Measurements from ENCODE around the gene SLC6A19. TPM values are rescaled to one million over a fixed set of nuclear protein-coding genes. Genes with fewer than 3 reads are reported as not detected.

SLC6A19 gene
- total RNA-seq, 2 donors from 2014 or later: 0.09 to 0.17 TPM

DNA sequence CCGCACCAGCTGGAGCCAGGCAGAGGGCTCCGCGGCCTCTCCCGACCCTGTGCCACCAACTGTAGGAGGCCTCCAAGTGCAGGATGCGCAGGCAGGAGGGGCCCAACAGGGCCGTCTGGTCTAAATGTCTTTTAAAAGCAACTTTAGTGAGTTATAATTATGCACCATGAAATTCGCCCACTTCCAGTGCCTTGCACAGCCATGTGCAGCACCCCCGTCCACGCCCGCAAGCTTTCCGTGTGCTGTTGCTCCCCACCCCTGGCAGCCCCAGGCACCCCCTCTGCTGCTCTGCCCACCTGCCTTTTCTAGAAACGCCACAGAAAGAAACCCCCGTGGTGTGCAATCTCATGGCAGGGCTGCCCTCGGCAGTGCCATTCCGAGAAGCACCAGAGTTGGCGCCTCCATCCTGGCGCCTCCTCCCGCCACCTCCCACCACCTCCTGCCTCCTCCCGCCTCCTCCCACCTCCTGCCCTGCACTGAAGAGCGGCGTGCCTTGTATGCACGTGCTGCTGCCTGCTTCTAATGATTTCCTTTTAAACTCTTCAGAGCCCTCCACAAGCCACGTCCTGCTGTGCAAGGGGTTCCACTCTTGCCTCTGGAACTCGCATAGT is 16.3 kb downstream of the SLC6A19 start:
- H3K4me3 ChIP-seq: no peak overlapping the region
- H3K9me3 ChIP-seq: no peaks in the 10 kb centered on the region
- no peak overlapping the region for H3K27ac ChIP-seq
- no peaks in the 10 kb centered on the region for H3K36me3 ChIP-seq
- DNase-seq (ENCODE audit: low spot score): no peak
- TF ChIP-seq POLR2AphosphoS5 (IDR thresholded peaks at IDR 0.05): no peak
- TF ChIP-seq, protein P1, sequence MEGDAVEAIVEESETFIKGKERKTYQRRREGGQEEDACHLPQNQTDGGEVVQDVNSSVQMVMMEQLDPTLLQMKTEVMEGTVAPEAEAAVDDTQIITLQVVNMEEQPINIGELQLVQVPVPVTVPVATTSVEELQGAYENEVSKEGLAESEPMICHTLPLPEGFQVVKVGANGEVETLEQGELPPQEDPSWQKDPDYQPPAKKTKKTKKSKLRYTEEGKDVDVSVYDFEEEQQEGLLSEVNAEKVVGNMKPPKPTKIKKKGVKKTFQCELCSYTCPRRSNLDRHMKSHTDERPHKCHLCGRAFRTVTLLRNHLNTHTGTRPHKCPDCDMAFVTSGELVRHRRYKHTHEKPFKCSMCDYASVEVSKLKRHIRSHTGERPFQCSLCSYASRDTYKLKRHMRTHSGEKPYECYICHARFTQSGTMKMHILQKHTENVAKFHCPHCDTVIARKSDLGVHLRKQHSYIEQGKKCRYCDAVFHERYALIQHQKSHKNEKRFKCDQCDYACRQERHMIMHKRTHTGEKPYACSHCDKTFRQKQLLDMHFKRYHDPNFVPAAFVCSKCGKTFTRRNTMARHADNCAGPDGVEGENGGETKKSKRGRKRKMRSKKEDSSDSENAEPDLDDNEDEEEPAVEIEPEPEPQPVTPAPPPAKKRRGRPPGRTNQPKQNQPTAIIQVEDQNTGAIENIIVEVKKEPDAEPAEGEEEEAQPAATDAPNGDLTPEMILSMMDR (IDR thresholded peaks at IDR 0.05): no peak
- TF ChIP-seq POLR2A (IDR thresholded peaks at IDR 0.05): no peak
- no peaks in the 10 kb centered on the region for H3K4me1 ChIP-seq (replicated peaks)
- H3K27me3 ChIP-seq (replicated peaks; ENCODE audit: insufficient read depth): no peaks in the 10 kb centered on the region
- intact Hi-C loops (cut with DNase I): no loop called here
- 39% methylated on average over 24 of the region's 24 CpGs for WGBS

DNA sequence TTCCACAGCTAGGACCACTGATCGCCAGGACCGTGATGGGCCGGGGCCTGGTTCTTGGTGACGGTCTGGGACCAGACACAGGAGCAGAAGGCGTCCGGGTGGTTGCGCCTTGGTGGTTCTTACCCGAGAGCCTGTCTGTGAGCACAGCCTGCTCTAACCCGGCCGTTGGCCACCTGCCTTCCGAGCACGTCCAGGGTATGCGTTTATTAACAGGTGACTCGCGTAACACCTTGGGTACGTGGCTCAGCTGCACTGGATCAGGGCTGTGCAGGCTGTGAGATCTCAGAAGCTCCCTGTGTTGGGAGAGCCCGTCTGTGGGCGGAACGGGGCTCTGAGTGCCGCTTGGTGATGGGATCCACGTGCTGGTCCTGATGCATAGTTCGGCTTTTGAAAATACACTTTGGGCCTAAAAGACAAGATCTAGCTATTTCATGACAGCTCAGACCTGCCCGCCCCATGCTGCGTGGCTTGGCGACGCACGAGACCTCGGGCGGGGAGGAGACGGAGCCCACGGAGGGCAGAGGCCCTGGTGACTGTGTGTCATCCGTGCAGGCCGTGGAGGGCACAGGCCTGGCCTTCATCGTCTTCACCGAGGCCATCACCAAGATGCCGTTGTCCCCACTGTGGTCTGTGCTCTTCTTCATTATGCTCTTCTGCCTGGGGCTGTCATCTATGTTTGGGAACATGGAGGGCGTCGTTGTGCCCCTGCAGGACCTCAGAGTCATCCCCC is 17.1 kb downstream of the SLC6A19 start:
- H3K27me3 ChIP-seq (replicated peaks; ENCODE audit: insufficient read depth): no peaks in the 10 kb centered on the region
- intact Hi-C loops (cut with DNase I): no loop called here
- no peak overlapping the region for H3K27ac ChIP-seq
- DNase-seq (ENCODE audit: low spot score): no peak
- no peaks in the 10 kb centered on the region for H3K9me3 ChIP-seq
- TF ChIP-seq, protein P1 (IDR thresholded peaks at IDR 0.05): no peak
- no peak for TF ChIP-seq POLR2A (IDR thresholded peaks at IDR 0.05)
- no peak for TF ChIP-seq POLR2AphosphoS5 (IDR thresholded peaks at IDR 0.05)
- 86% methylated on average over 34 of the region's 38 CpGs for WGBS
- no peaks in the 10 kb centered on the region for H3K36me3 ChIP-seq
- no peaks in the 10 kb centered on the region for H3K4me1 ChIP-seq (replicated peaks)
- H3K4me3 ChIP-seq: no peak overlapping the region

DNA sequence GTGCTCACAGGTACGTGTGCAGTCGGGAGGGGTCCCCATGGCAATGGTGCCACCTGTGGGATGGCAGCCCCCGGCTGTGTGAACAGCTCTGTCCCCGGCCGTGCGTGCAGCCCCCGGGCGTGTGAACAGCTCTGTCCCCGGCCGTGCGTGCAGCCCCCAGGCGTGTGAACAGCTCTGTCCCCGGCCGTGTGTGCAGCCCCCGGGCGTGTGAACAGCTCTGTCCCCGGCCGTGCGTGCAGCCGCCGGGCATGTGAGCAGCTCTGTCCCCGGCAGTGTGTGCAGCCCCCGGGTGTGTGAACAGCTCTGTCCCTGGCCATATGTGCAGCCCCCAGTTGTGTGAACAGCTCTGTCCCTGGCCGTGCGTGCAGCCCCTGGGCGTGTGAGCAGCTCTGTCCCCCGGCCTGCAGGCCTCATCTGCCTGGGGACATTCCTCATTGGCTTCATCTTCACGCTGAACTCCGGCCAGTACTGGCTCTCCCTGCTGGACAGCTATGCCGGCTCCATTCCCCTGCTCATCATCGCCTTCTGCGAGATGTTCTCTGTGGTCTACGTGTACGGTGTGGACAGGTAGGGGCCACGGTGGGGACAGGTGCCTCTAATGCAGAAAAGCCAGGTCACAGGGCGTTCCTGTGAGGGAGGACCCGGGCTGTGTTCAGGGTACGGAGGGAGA is 17.8 kb downstream of the SLC6A19 start:
- no peaks in the 10 kb centered on the region for H3K9me3 ChIP-seq
- intact Hi-C loops (cut with DNase I): no loop called here
- H3K27ac ChIP-seq: no peak overlapping the region
- no peaks in the 10 kb centered on the region for H3K27me3 ChIP-seq (replicated peaks; ENCODE audit: insufficient read depth)
- H3K4me3 ChIP-seq: no peak overlapping the region
- TF ChIP-seq POLR2AphosphoS5 (IDR thresholded peaks at IDR 0.05): no peak
- TF ChIP-seq, protein P1 (IDR thresholded peaks at IDR 0.05): no peak
- TF ChIP-seq POLR2A (IDR thresholded peaks at IDR 0.05): no peak
- H3K4me1 ChIP-seq (replicated peaks): no peaks in the 10 kb centered on the region
- no peaks in the 10 kb centered on the region for H3K36me3 ChIP-seq
- 65% methylated on average over 30 of the region's 38 CpGs for whole genome bisulfite sequencing
- DNase-seq (ENCODE audit: low spot score): no peak

DNA sequence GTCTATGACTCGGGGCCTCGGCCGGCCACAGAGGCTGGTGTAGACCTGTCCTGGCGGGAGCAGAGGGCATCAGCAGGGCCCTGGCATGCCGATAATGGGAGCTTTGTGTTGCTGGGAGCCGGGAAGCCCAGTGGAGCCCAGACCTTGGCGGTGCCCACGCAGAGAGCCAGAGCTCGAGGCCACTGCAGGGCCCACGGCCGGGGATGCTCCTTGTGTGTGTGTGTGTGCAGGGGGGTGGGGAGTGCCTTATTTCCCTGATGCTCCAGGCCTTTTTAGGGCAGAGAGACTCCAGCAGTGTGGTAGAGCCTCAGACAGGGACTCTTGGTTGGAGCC is 18.3 kb downstream of the SLC6A19 start:
- no peaks in the 10 kb centered on the region for H3K27me3 ChIP-seq (replicated peaks; ENCODE audit: insufficient read depth)
- no peaks in the 10 kb centered on the region for H3K36me3 ChIP-seq
- TF ChIP-seq POLR2AphosphoS5 (IDR thresholded peaks at IDR 0.05) (no peak), POLR2A (IDR thresholded peaks at IDR 0.05) (no peak)
- TF ChIP-seq, protein P1 (IDR thresholded peaks at IDR 0.05): no peak
- no peaks in the 10 kb centered on the region for H3K4me1 ChIP-seq (replicated peaks)
- no peak overlapping the region for H3K27ac ChIP-seq
- no peak for DNase-seq (ENCODE audit: low spot score)
- no peak overlapping the region for H3K4me3 ChIP-seq
- intact Hi-C loops (cut with DNase I): no loop called here
- no peaks in the 10 kb centered on the region for H3K9me3 ChIP-seq
- WGBS: 82% methylated on average over 7 of the region's 11 CpGs

Data from prostate gland (tissue), 2 donors.